ENCODE results near the gene NAP1L4.

GRCh38 chr11:2977113-2977512 lies 15.0 kb downstream of the NAP1L4 start:
- no peak for TF ChIP-seq EP300 (IDR thresholded peaks at IDR 0.05; ENCODE audit: borderline replicate concordance in 1 of 2, low read depth in 1 of 2, low read length in 1 of 2)
- TF ChIP-seq ELF1 (IDR thresholded peaks at IDR 0.05), result no peak
- TF ChIP-seq EZH2phosphoT487 (IDR thresholded peaks at IDR 0.05; ENCODE audit: borderline replicate concordance, low read depth), result no peak
- TF ChIP-seq CTCF (IDR thresholded peaks at IDR 0.05), result no peak
- no peak for TF ChIP-seq USF1 (IDR thresholded peaks at IDR 0.05; ENCODE audit: borderline replicate concordance, low read depth)
- no peak for TF ChIP-seq CHD2 (IDR thresholded peaks at IDR 0.05; ENCODE audit: low read length, partially characterized antibody)
- no peak for TF ChIP-seq REST (IDR thresholded peaks at IDR 0.05; ENCODE audit: low read depth, low read length)
- TF ChIP-seq RFX5 (IDR thresholded peaks at IDR 0.05; ENCODE audit: low read length), result no peak
- no peak for TF ChIP-seq YY1 (IDR thresholded peaks at IDR 0.05; ENCODE audit: low read depth)
- no peak for TF ChIP-seq PBX3 (IDR thresholded peaks at IDR 0.05)
- no peak for TF ChIP-seq NRF1 (IDR thresholded peaks at IDR 0.05; ENCODE audit: low read depth, low read length)

Data from SK-N-SH (cell line).